ENCODE results near the gene SUV39H1. TPM values are rescaled to one million over a fixed set of nuclear protein-coding genes. Genes with fewer than 3 reads are reported as not detected.

Gene SUV39H1
- polyA plus RNA-seq, 1 of the 3 experiments (the other 2 are of a cell fraction) = 8.5 TPM

- Histone ChIP-seq H3K79me2 (ENCODE audit: insufficient read depth) (no peaks in the 10 kb centered on the region), H3K9me2 (no peaks in the 10 kb centered on the region), H3K27me3 (ENCODE audit: insufficient read depth) (no peaks in the 10 kb centered on the region; the same call in 1 of the 2 replicates), H4K20me1 (ENCODE audit: insufficient read depth) (no peaks in the 10 kb centered on the region), H3K9ac (no peak overlapping the region), H3K4me3 (ENCODE audit: low read depth in 2 of 2, low read length in 1 of 2) (no peak overlapping the region), H3K9me3 (no peaks in the 10 kb centered on the region), H2AFZ (ENCODE audit: low read depth) (no peak overlapping the region), H3K27ac (ENCODE audit: low read depth in 2 of 2, low read length in 1 of 2) (no peak overlapping the region), H3K36me3 (replicated peaks in 1 of 2; ENCODE audit: control insufficient read depth in 1 of 2, insufficient read depth in 2 of 2, low read length in 1 of 2) (no peaks in the 10 kb centered on the region), H3K4me1 (ENCODE audit: control insufficient read depth in 1 of 2, insufficient read depth in 2 of 2, low read depth in 1 of 2, low read length in 1 of 2) (no peaks in the 10 kb centered on the region), H3F3A (replicated peaks; ENCODE audit: insufficient read depth) (no peaks in the 10 kb centered on the region), H3K4me2 (no peak overlapping the region)
- ChIA-PET POLR2A (no interaction called here), CTCF (no interaction called here)
- WGBS (ENCODE audit: low lambda C conversion rate) = 23% methylated on average over 2 of the region's 2 CpGs
- DNase-seq = no peak
- no peak for TF ChIP-seq EP300 (IDR thresholded peaks at IDR 0.05; ENCODE audit: borderline replicate concordance in 1 of 2, low read depth in 1 of 2, low read length in 1 of 2)
- TF ChIP-seq PBX3 (IDR thresholded peaks at IDR 0.05) = no peak
- TF ChIP-seq CHD2 (IDR thresholded peaks at IDR 0.05; ENCODE audit: low read length, partially characterized antibody) = no peak
- TF ChIP-seq MEF2A (IDR thresholded peaks at IDR 0.05; ENCODE audit: borderline replicate concordance, low read depth) = no peak
- no peak for TF ChIP-seq SMC3 (IDR thresholded peaks at IDR 0.05; ENCODE audit: low read depth, low read length)
- no peak for TF ChIP-seq RFX5 (IDR thresholded peaks at IDR 0.05; ENCODE audit: low read length)
- TF ChIP-seq REST (IDR thresholded peaks at IDR 0.05; ENCODE audit: low read depth, low read length) = no peak
- no peak for TF ChIP-seq CTCF (IDR thresholded peaks at IDR 0.05)
- no peak for TF ChIP-seq JUND (IDR thresholded peaks at IDR 0.05)
- TF ChIP-seq RCOR1 (IDR thresholded peaks at IDR 0.05; ENCODE audit: low read length) = no peak
- no peak for TF ChIP-seq ELF1 (IDR thresholded peaks at IDR 0.05)
- no peak for TF ChIP-seq TCF12 (IDR thresholded peaks at IDR 0.05)
- TF ChIP-seq ZBTB33 (IDR thresholded peaks at IDR 0.05; ENCODE audit: borderline replicate concordance, low read depth) = no peak
- no peak for TF ChIP-seq FOXM1 (IDR thresholded peaks at IDR 0.05; ENCODE audit: low read depth)
- no peak for TF ChIP-seq NFIC (IDR thresholded peaks at IDR 0.05; ENCODE audit: borderline replicate concordance)
- no peak for TF ChIP-seq TAF1 (IDR thresholded peaks at IDR 0.05; ENCODE audit: borderline replicate concordance, low read depth, low read length)
- TF ChIP-seq RAD21 (IDR thresholded peaks at IDR 0.05; ENCODE audit: low read length) = no peak
- TF ChIP-seq GABPA (IDR thresholded peaks at IDR 0.05; ENCODE audit: low read depth) = no peak
These were observed 30.5 kb upstream of the SUV39H1 start for GRCh38 chrX:48665991-48666390.

All from SK-N-SH (cell line).